Chondrocyte (in vitro differentiated cells): Measurements from ENCODE around the gene SLC35F1. TPM values are rescaled to one million over a fixed set of nuclear protein-coding genes. Genes with fewer than 3 reads are reported as not detected.

ENCODE experiments used
- DNase-seq: peaks from one replicate; pipeline ENCODE4 v3.0.0; 2021; ENCODE audit warnings: mixed read lengths, low spot score
- H3K27ac Mint-ChIP-seq: one replicate; pipeline ENCODE4 v1.8.0; 2021; ENCODE audit warnings: mild to moderate bottlenecking, moderate library complexity, mixed read lengths; ENCODE audit not compliant: unreplicated experiment
- H3K27me3 Mint-ChIP-seq: 2 replicates; pipeline ENCODE4 v1.8.0; 2021; ENCODE audit warnings: low read depth, mixed read lengths
- H3K36me3 Mint-ChIP-seq: 2 replicates; pipeline ENCODE4 v1.8.0; 2021; ENCODE audit warnings: low read depth, mixed read lengths
- H3K4me1 Mint-ChIP-seq: 2 replicates; pipeline ENCODE4 v1.8.0; 2021; ENCODE audit warnings: low read depth, mild to moderate bottlenecking, mixed read lengths
- H3K4me3 Mint-ChIP-seq: one replicate; pipeline ENCODE4 v1.8.0; 2021; ENCODE audit warnings: mild to moderate bottlenecking, moderate library complexity, mixed read lengths; ENCODE audit not compliant: unreplicated experiment
- H3K9me3 Mint-ChIP-seq: 2 replicates; pipeline ENCODE4 v1.8.0; 2021; ENCODE audit warnings: low read depth, mixed read lengths
- CTCF ChIP-seq: fragments of 200-600 bp; sonication (generic); IDR thresholded peaks from 2 replicates; pipeline ENCODE4 v1.5.0; 2021; ENCODE audit warnings: antibody characterized with exemption, mild to moderate bottlenecking, moderate library complexity
- total RNA-seq: library from RNA; stranded (reverse); gene quantifications from 3 replicates; pipeline ENCODE4 v1.2.1, GENCODE V29; 2021

SLC35F1 gene
- total RNA-seq, 1 donor from 2014 or later, result not detected

- H3K4me1 Mint-ChIP-seq, result peaks cover 3% of the 10 kb centered on the region
- H3K27ac Mint-ChIP-seq, result no peak overlapping the region
- TF ChIP-seq CTCF, result peak; percentile 89
These were observed 377.8 kb downstream of the SLC35F1 start for GRCh38 chr6:118284736-118285360.

DNA sequence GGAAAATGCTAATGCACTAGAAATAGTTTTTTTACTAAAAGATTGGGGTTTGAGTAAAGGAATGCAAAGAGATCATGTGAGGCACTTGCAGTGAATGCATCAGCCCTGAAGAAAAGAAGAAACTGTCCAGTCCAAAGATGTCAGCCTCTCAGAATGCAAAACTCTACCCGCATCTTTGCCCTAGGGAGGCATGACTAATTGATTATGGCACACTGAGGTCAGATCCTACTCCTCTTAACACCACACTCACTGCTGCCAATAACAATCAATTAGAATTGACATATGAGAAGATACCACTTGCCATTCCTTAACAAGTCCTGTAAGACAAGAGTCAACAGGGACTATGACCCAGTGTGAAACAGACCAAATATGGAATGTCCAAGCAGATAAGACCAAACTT lies 378.7 kb downstream of the SLC35F1 start:
- no peak for TF ChIP-seq CTCF
- Mint-ChIP-seq H3K9me3 (no peaks in the 10 kb centered on the region), H3K27me3 (peaks cover 15% of the 10 kb centered on the region), H3K36me3 (no peaks in the 10 kb centered on the region), H3K27ac (no peak overlapping the region), H3K4me1 (peaks cover 3% of the 10 kb centered on the region), H3K4me3 (no peak overlapping the region)
- no peak for DNase-seq

More at GRCh38 chr6:118284736-118285360, 377.8 kb downstream of the SLC35F1 start:
- Mint-ChIP-seq H3K27me3 (peaks cover 15% of the 10 kb centered on the region), H3K36me3 (no peaks in the 10 kb centered on the region), H3K9me3 (no peaks in the 10 kb centered on the region), H3K4me3 (no peak overlapping the region)
- no peak for DNase-seq

DNA sequence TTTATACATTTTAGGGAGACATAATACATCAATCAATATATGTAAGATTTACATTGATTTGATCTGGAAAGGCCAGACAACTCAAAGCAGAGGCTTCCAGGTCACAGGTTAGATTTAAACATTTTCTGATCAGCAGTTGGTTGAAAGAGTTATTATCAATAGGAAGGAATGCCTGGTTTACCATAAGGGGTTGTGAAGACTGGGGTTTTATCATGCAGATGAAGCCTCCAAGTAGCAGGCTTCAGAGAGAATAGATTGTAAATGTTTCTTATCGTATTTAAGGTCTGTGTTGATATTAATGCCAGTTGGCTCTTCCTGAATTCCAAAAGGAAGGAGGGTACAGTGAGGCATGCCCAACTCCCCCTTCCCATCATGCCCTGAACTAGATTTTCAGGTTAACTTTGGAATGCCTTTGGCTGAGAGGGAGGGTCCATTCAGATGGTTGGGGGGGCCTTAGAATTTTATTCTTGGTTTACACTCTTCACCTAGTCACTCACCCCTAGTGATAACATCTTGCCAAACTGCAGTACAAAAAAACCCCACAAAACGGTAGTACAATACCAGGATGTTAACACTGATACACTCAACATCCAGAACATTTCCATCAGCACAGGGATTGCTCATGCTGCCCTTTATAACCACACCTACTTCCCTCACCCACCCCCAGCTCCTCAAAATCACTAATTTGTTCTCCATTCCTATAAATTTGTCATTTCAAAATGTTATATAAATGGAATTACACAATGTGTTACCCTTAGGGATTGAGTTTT lies 381.5 kb downstream of the SLC35F1 start:
- Mint-ChIP-seq H3K27me3 (peaks cover 5% of the 10 kb centered on the region), H3K4me3 (no peak overlapping the region), H3K27ac (no peak overlapping the region), H3K9me3 (no peaks in the 10 kb centered on the region), H3K36me3 (no peaks in the 10 kb centered on the region), H3K4me1 (peaks cover 3% of the 10 kb centered on the region)
- TF ChIP-seq CTCF, result peak; percentile 61
- DNase-seq, result no peak

DNA sequence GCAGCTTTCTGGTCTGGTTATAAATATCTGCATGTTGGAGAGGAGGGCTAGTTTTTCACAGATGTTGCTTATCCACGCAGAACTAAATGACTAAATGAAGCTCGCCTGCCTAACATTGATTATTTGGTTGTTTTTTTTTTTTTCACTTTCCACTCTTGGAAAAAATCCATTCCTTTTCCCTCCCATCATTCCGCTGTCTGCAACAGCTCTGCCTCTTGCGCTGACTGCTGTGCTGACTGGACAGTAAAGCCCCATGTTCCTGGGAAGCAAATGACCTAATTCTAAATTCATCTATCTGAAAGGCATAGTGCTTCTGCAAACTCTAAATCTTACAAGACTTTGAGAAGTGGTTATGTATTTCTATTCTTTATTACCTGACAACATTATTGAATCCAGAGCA lies 385.5 kb downstream of the SLC35F1 start:
- Mint-ChIP-seq H3K36me3 (no peaks in the 10 kb centered on the region), H3K9me3 (no peaks in the 10 kb centered on the region), H3K27me3 (no peaks in the 10 kb centered on the region), H3K4me1 (no peaks in the 10 kb centered on the region), H3K27ac (no peak overlapping the region), H3K4me3 (no peak overlapping the region)
- TF ChIP-seq CTCF, result no peak
- DNase-seq, result no peak

GRCh38 chr6:118294906-118295305 lies 387.8 kb downstream of the SLC35F1 start:
- DNase-seq, result no peak
- H3K27ac Mint-ChIP-seq, result no peak overlapping the region
- H3K4me1 Mint-ChIP-seq, result no peaks in the 10 kb centered on the region
- TF ChIP-seq CTCF, result no peak
- no peaks in the 10 kb centered on the region for H3K36me3 Mint-ChIP-seq
- no peaks in the 10 kb centered on the region for H3K27me3 Mint-ChIP-seq
- H3K9me3 Mint-ChIP-seq, result no peaks in the 10 kb centered on the region
- no peak overlapping the region for H3K4me3 Mint-ChIP-seq
